ENCODE results near the gene MEN1. TPM values are rescaled to one million over a fixed set of nuclear protein-coding genes. Genes with fewer than 3 reads are reported as not detected.

The MEN1 gene
- total and polyA plus RNA-seq, 4 donors = 9.1 to 18.8 (median 16.3) TPM

DNA sequence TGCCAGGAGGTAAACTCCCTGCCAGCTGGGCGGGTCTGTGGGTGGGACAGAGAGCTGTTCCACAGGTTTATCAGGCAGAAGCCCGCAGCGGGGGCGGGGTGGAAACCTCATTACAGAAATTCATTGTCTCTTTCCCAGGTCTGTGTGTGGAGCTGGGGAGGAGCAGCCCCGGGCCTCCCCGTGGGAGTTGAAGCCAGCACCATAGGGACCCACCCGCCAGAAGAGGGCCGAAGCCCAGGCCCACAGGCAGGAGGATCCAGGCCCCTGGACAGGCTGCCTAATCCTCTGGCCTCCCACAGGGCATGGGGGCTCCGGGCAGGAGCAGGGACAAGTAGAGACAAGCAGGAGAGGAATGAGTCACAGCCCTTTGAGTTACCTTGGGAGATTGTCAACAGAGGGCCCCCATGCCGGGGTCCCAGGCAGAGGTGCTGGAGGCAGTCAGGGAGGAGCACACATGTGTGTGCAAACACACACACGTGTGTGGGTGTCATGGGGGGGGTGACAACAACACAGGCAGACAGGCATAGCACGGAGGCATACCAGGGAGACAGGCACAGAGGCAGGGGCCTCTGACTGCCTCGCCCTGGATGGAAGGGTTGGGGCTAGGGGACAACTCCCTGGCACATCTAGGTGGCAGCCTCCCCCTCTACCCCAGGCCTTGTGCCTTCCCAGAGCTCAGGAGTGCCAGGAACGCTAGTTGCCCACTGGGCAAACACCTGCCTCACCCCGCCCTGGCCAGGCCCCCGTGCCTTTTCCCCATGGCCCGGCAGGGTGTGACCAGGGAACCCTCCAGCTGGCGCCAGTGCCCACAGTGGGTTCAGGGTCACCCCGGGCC, 32.7 kb upstream of the MEN1 start:
- no peaks in the 10 kb centered on the region for H3K4me1 ChIP-seq (ENCODE audit: control insufficient read depth in 1 of 2, insufficient read depth in 2 of 2, low read length in 2 of 2)
- H3K27me3 ChIP-seq (ENCODE audit: control insufficient read depth in 1 of 2, insufficient read depth in 2 of 2, low read length in 1 of 2) = no peaks in the 10 kb centered on the region
- H3K27ac ChIP-seq (ENCODE audit: low read depth in 1 of 2, low read length in 2 of 2) = no peak overlapping the region
- no peaks in the 10 kb centered on the region for H3K9me3 ChIP-seq (ENCODE audit: control insufficient read depth, low read length)
- H3K36me3 ChIP-seq (ENCODE audit: control insufficient read depth in 1 of 2, insufficient read depth in 2 of 2, low read length in 1 of 2) = no peaks in the 10 kb centered on the region
- DNase-seq (no peak), ATAC-seq (ENCODE audit: low FRiP score) (no peak)
- WGBS, 2 donors = 90 to 93% methylated on average over 17 to 19 of the region's 19 CpGs
- intact Hi-C loops (cut with DNase I) = loop anchor here (10.0 kb wide), 1 partner anchor 152 kb away; the partner anchor contains the start of gene BATF2 (in 2 of the 2)
- H3K4me3 ChIP-seq (ENCODE audit: low read length in 2 of 2) = no peak overlapping the region

DNA sequence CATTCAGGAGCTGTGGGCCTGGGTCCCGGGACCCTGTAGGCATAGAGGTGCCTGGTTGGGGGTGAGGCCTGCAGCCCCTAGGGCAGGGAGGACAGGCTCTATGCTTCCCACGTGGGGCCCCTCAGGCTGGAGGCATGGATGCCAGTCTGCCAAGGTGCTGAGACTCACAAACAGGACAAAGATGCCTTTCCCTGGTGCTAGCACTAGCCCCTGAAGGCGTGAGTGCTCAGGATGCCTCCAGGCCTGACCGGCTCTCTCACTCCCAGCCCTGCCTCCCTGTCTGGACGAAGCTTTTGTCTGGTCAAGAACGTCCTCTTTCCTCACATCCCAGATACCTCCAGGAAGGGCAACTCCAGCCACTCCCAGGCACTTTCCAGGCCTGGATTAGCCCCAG, 32.0 kb upstream of the MEN1 start:
- H3K27me3 ChIP-seq (ENCODE audit: control insufficient read depth in 1 of 2, insufficient read depth in 2 of 2, low read length in 1 of 2) = no peaks in the 10 kb centered on the region
- no peaks in the 10 kb centered on the region for H3K36me3 ChIP-seq (ENCODE audit: control insufficient read depth in 1 of 2, insufficient read depth in 2 of 2, low read length in 1 of 2)
- intact Hi-C loops (cut with DNase I) = loop anchor here (10.0 kb wide), 1 partner anchor 152 kb away; the partner anchor contains the start of gene BATF2 (in 2 of the 2)
- DNase-seq (no peak), ATAC-seq (ENCODE audit: low FRiP score) (no peak)
- H3K27ac ChIP-seq (ENCODE audit: low read depth in 1 of 2, low read length in 2 of 2) = no peak overlapping the region
- H3K4me1 ChIP-seq (ENCODE audit: control insufficient read depth in 1 of 2, insufficient read depth in 2 of 2, low read length in 2 of 2) = no peaks in the 10 kb centered on the region
- no peaks in the 10 kb centered on the region for H3K9me3 ChIP-seq (ENCODE audit: control insufficient read depth, low read length)
- no peak overlapping the region for H3K4me3 ChIP-seq (ENCODE audit: low read length in 2 of 2)
- WGBS, 2 donors = 83 to 87% methylated on average over 6 of the region's 6 CpGs

DNA sequence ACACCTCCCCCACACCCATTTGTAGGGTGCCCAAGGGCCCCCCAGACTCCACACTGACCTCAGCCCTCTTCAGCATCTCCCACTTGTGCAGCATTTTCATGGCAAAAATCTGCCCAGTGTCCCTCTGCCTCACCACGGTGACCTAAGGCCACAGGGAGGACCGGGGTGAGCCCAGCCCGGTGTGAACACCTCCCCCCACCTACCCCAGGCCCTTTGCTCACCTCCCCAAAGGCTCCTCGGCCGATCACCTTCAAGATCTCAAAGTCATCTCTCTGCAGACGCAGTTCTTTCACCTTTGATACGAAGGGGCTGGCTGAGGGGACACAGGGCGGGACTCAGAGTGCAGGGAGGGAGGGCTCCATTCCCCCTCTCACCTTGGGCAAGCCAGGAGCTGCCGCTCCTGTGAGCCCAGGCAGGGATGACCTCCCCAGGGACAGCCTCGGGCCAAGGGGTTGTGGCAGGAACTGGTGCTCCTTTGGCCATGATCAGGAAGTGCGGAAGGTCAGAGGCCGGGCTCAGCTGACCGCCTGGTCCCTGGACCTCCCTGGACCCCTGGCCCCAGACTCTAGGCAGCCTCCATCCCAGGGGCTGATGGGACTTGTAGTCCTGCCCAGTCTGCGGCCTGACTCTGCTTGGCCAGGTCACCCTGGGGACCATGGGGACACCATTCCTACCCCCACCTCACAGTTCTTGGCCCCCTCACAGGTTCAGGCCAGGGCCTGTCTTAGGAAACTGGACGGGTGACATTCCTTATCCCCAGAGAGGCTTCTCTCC, 31.4 kb upstream of the MEN1 start:
- Histone ChIP-seq H3K27me3 (ENCODE audit: control insufficient read depth in 1 of 2, insufficient read depth in 2 of 2, low read length in 1 of 2) (no peaks in the 10 kb centered on the region), H3K4me3 (ENCODE audit: low read length in 2 of 2) (no peak overlapping the region), H3K27ac (ENCODE audit: low read depth in 1 of 2, low read length in 2 of 2) (no peak overlapping the region), H3K36me3 (ENCODE audit: control insufficient read depth in 1 of 2, insufficient read depth in 2 of 2, low read length in 1 of 2) (no peaks in the 10 kb centered on the region), H3K9me3 (ENCODE audit: control insufficient read depth, low read length) (no peaks in the 10 kb centered on the region), H3K4me1 (ENCODE audit: control insufficient read depth in 1 of 2, insufficient read depth in 2 of 2, low read length in 2 of 2) (no peaks in the 10 kb centered on the region)
- WGBS, 2 donors = 91% methylated on average over 15 of the region's 15 CpGs
- intact Hi-C loops (cut with DNase I) = loop anchor here (10.0 kb wide), 1 partner anchor 153 kb away; the partner anchor contains the start of gene BATF2 (in 2 of the 2)
- ATAC-seq (ENCODE audit: low FRiP score) (no peak), DNase-seq (no peak)

DNA sequence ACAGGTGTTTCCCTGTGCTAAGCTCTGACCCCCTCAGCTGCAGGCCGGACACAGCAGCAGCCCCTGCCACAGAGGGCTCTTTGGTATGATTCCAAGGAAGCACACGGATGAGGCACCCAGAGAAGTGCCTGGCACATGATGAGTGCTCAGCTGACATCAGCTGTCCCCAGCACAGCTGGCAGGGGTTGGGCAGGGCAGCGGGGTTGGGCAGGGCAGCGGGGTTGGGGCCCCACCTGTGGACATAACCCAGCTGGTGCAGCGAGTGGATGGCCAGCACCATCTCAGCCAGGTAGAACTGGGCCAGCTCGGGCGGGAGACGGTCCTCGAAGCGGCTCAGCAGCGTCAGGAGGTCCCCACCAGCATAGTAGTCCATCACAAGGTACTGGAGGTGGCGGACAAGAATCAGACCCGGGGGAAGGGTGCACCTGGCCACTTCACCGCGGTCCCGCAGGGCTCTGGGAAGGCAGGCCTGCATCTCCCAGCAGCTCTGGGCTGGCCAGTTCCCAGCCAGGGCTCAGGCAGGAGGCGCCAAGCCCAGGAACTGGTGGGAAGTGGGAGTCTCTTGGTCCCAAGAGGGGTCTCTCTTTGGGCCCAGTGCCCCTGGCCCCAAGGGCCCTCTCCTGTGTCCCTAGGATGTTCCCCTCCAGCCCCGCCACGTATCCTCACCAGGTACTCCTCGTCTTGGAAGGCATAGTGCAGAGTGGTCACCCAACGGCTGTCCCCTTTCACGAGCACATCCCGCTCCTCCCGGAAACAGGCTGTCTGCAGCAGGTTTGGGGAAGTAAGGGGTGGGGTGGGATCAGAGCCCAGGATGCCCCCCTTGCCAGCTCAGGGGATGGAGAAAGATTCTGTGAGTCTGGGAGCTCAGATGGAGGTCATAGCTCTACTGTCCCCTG, 29.8 kb upstream of the MEN1 start:
- H3K36me3 ChIP-seq (ENCODE audit: control insufficient read depth in 1 of 2, insufficient read depth in 2 of 2, low read length in 1 of 2) = no peaks in the 10 kb centered on the region
- H3K4me1 ChIP-seq (ENCODE audit: control insufficient read depth in 1 of 2, insufficient read depth in 2 of 2, low read length in 2 of 2) = no peaks in the 10 kb centered on the region
- DNase-seq (no peak), ATAC-seq (ENCODE audit: low FRiP score) (no peak)
- no peaks in the 10 kb centered on the region for H3K9me3 ChIP-seq (ENCODE audit: control insufficient read depth, low read length)
- intact Hi-C loops (cut with DNase I) = loop anchor here (10.0 kb wide), 1 partner anchor 155 kb away; the partner anchor contains the start of gene BATF2 (in 2 of the 2)
- 91% methylated on average over 24 of the region's 24 CpGs for WGBS, 2 donors
- H3K4me3 ChIP-seq (ENCODE audit: low read length in 2 of 2) = no peak overlapping the region
- H3K27me3 ChIP-seq (ENCODE audit: control insufficient read depth in 1 of 2, insufficient read depth in 2 of 2, low read length in 1 of 2) = no peaks in the 10 kb centered on the region
- no peak overlapping the region for H3K27ac ChIP-seq (ENCODE audit: low read depth in 1 of 2, low read length in 2 of 2)

DNA sequence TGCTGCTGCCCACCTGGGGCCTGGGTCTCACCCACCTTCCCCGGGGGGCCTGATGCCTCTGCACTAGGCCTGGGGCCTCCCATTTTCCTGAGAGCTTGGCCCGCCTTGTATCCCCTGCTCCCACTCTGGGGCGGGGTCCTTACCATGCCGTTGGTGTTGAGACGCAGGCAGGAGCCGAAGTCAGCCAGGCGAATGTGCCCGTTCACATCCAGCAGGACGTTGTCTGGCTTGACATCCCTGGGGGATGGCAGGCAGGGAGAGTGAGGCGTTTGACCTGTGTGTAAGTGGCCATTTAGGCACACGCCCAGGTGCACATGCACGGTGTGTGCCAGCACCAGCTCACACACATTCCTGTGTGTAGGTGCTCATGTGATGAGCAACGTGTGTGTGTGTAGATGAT, 29.0 kb upstream of the MEN1 start:
- H3K4me1 ChIP-seq (ENCODE audit: control insufficient read depth in 1 of 2, insufficient read depth in 2 of 2, low read length in 2 of 2) = no peaks in the 10 kb centered on the region
- no peaks in the 10 kb centered on the region for H3K27me3 ChIP-seq (ENCODE audit: control insufficient read depth in 1 of 2, insufficient read depth in 2 of 2, low read length in 1 of 2)
- no peaks in the 10 kb centered on the region for H3K9me3 ChIP-seq (ENCODE audit: control insufficient read depth, low read length)
- no peaks in the 10 kb centered on the region for H3K36me3 ChIP-seq (ENCODE audit: control insufficient read depth in 1 of 2, insufficient read depth in 2 of 2, low read length in 1 of 2)
- no peak overlapping the region for H3K4me3 ChIP-seq (ENCODE audit: low read length in 2 of 2)
- ATAC-seq (ENCODE audit: low FRiP score) (no peak), DNase-seq (no peak)
- intact Hi-C loops (cut with DNase I) = no loop called here
- no peak overlapping the region for H3K27ac ChIP-seq (ENCODE audit: low read depth in 1 of 2, low read length in 2 of 2)
- WGBS, 2 donors = 89 to 94% methylated on average over 12 to 13 of the region's 13 CpGs

DNA sequence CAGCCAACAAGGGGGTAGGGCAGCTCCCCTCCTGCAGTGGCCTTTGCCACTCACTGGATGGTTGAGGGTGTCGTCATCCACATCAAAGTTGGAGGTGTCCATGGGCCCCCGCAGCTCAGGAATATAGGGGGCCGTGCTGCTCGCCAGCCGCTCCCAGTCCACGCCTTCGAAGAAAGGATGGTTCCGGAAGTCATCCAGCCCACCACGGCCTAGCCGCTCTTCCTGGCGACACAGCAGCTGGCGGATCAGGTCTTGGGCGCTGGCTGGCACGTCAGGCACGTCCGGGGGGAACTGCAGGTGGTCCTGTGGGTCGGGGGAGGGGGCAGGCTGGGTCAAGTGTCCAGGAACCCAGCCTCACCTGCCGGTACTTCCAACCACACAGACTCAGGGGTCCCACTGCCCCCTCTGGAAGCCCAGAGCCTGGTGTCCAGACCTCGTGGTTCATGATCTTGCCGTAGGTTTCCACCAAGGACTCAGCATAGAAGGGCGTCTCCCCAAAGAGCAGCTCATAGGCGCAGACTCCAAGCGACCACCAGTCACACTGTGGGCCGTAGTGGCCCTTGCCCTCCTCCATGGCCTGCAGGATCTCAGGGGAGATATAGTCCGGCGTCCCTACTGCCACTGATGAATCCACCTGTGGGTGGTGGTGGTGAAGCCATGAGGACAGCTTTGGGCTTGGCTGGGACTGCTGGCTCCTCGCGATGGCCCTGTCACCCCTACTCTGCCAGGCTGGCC, 28.4 kb upstream of the MEN1 start:
- DNase-seq = no peak
- H3K27me3 ChIP-seq (ENCODE audit: control insufficient read depth in 1 of 2, insufficient read depth in 2 of 2, low read length in 1 of 2) = no peaks in the 10 kb centered on the region
- no peaks in the 10 kb centered on the region for H3K36me3 ChIP-seq (ENCODE audit: control insufficient read depth in 1 of 2, insufficient read depth in 2 of 2, low read length in 1 of 2)
- no peaks in the 10 kb centered on the region for H3K4me1 ChIP-seq (ENCODE audit: control insufficient read depth in 1 of 2, insufficient read depth in 2 of 2, low read length in 2 of 2)
- ATAC-seq (ENCODE audit: low FRiP score) = no peak
- 93 to 94% methylated on average over 26 to 28 of the region's 28 CpGs for WGBS, 2 donors
- no peak overlapping the region for H3K4me3 ChIP-seq (ENCODE audit: low read length in 2 of 2)
- no peaks in the 10 kb centered on the region for H3K9me3 ChIP-seq (ENCODE audit: control insufficient read depth, low read length)
- intact Hi-C loops (cut with DNase I) = no loop called here
- no peak overlapping the region for H3K27ac ChIP-seq (ENCODE audit: low read depth in 1 of 2, low read length in 2 of 2)

DNA sequence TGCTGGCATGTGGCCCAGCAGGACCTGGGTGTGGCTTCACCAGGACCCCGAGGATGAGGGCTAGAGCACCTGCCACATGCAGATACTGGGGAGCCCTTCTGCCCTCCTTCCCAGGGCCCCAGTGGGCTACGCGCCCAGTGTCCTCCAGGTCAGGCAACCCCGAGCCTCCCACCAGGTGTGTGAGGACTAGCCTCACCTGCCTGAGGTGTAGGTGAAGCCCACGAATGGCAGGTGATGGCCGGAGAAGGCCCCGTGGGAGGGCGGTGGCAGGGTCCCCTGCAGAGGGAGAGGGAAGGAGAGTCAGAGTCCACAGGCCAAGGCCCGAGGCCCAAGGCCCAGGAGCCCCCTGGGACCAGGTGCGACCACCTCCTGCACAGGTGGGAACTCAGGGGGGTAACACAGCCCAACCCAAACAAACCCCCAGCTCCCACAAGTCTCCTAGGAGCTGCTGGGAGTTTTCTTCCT, 27.6 kb upstream of the MEN1 start:
- ATAC-seq (ENCODE audit: low FRiP score) = no peak
- no peak for DNase-seq
- Histone ChIP-seq H3K36me3 (ENCODE audit: control insufficient read depth in 1 of 2, insufficient read depth in 2 of 2, low read length in 1 of 2) (no peaks in the 10 kb centered on the region), H3K27me3 (ENCODE audit: control insufficient read depth in 1 of 2, insufficient read depth in 2 of 2, low read length in 1 of 2) (no peaks in the 10 kb centered on the region), H3K27ac (ENCODE audit: low read depth in 1 of 2, low read length in 2 of 2) (no peak overlapping the region), H3K4me3 (ENCODE audit: low read length in 2 of 2) (no peak overlapping the region), H3K9me3 (ENCODE audit: control insufficient read depth, low read length) (no peaks in the 10 kb centered on the region), H3K4me1 (ENCODE audit: control insufficient read depth in 1 of 2, insufficient read depth in 2 of 2, low read length in 2 of 2) (no peaks in the 10 kb centered on the region)
- WGBS, 2 donors = 92 to 94% methylated on average over 10 of the region's 10 CpGs
- intact Hi-C loops (cut with DNase I) = no loop called here

Data from aorta (tissue), 5 donors.